ENCODE measurements around the gene CHD9.

DNA sequence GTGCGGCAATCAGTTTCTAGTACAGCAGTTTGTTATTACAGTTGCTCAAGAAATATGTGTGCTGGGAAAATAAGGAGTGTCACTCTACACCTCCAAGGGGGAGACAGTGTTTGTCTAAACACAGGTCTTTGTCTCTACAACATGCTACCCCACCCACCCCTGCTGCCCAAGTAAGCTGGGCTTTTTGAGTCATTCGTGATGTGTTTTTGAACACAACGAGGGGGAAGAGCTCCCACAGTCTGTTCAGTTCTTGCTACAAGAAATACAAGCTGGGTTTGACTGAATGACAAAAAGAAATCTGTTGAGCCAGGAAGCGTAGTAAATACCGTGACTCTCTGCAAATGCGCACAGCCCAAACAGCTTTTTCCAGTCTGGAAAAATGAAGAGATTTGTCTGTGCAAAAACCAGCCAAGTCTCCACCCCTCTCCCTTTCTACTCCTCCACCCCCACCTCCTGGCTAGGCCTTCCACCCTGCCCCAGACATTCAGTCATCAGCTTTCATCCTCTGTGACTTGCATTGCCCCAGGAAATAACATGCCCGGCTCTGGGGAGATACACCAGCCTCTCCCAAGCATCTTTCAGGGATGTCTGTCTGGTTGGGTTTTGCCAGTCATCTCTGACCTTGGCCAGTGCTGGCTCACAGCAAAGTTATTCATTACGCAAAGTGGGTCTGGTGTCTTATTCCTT, 25.7 kb downstream of the CHD9 start:
- no peak for TF ChIP-seq CTCF (IDR thresholded peaks at IDR 0.05)
- no peak for TF ChIP-seq POLR2AphosphoS5 (IDR thresholded peaks at IDR 0.05; ENCODE audit: low read depth, low read length)
